Activated T-helper 17 cell treated with anti-CD3 and anti-CD28 coated beads, Interleukin-2, amount 50 U/mL, for 72 hours (primary cell): Measurements from ENCODE around the gene MBTPS2. TPM values are rescaled to one million over a fixed set of nuclear protein-coding genes. Genes with fewer than 3 reads are reported as not detected.

Experiments
- ATAC-seq: fragments of 150-1000 bp; cut with Tn5 transposase; replicated peaks from 2 replicates; pipeline ENCODE4 v1.10.0; 2021; ENCODE audit warnings: mild to moderate bottlenecking, moderate library complexity
- H3K27ac Mint-ChIP-seq: one replicate; pipeline ENCODE4 v1.8.0; 2022; ENCODE audit warnings: mixed read lengths
- H3K27me3 Mint-ChIP-seq: one replicate; pipeline ENCODE4 v1.8.0; 2022; ENCODE audit warnings: mixed read lengths
- H3K36me3 Mint-ChIP-seq: one replicate; pipeline ENCODE4 v1.8.0; 2022; ENCODE audit warnings: low read depth, mild to moderate bottlenecking, mixed read lengths
- H3K4me1 Mint-ChIP-seq: one replicate; pipeline ENCODE4 v1.8.0; 2022; ENCODE audit warnings: mixed read lengths
- H3K4me3 Mint-ChIP-seq: one replicate; pipeline ENCODE4 v1.8.0; 2022; ENCODE audit warnings: mild to moderate bottlenecking, mixed read lengths
- H3K9me3 Mint-ChIP-seq: one replicate; pipeline ENCODE4 v1.8.0; 2022; ENCODE audit warnings: mixed read lengths
- total RNA-seq, 2 donors: library from RNA; stranded (reverse); gene quantifications; one replicate each; pipeline ENCODE4 v1.2.3, GENCODE V29; 2022

The MBTPS2 gene
- total RNA-seq, 2 donors from 2014 or later = 2.6 to 3.2 TPM

DNA sequence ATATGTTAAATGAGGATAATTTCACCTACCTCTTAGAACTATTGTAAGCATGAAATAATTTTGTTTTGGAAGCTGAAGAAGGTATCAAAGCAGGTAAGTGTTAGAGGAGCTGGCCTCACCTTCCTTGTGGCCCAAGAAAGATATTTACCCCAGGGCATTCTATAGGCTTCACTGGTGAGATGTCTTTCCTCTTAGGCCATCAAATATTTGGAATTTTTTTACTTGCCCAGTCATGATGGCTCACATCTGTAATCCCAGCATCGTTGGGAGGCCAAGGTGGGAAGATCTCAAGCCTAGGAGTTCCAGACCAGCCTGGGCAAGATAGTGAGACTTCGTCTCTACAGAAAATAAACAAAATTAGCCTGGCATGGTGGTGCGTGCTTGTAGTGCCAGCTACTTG is 95.0 kb downstream of the MBTPS2 start:
- no peak for ATAC-seq
- no peak overlapping the region for H3K27ac Mint-ChIP-seq
- H3K4me3 Mint-ChIP-seq = no peak overlapping the region
- H3K9me3 Mint-ChIP-seq = no peaks in the 10 kb centered on the region
- peaks cover 18% of the 10 kb centered on the region for H3K4me1 Mint-ChIP-seq
- no peaks in the 10 kb centered on the region for H3K36me3 Mint-ChIP-seq
- H3K27me3 Mint-ChIP-seq = no peaks in the 10 kb centered on the region

Other genes starting within 250 kb of the MBTPS2 start
- gene KLHL34, start 181.3 kb upstream of the MBTPS2 start, total RNA-seq = under 1 TPM; 0.56 to 0.58 TPM
- gene SMPX, start 81.5 kb upstream of the MBTPS2 start, total RNA-seq = not detected
- under 1 TPM; 0.39 to 0.56 TPM for gene YY2, start 16.4 kb downstream of the MBTPS2 start, total RNA-seq
- 100 to 1,000 TPM; 102 to 109 TPM for gene SMS, start 101.1 kb downstream of the MBTPS2 start, total RNA-seq
- gene PHEX, start 192.7 kb downstream of the MBTPS2 start, total RNA-seq = 1 to 10 TPM in 1 of 2 donors, under 1 TPM in 1; 0.19 to 1.9 TPM